Right atrium auricular region (tissue), 2 donors: Measurements from ENCODE around the gene FLNA. TPM values are rescaled to one million over a fixed set of nuclear protein-coding genes. Genes with fewer than 3 reads are reported as not detected.
"Not testable (repeated sequence)": the region's sequence is repeated elsewhere in the genome, so short reads cannot be mapped to it uniquely, and the experiment has no call there.

Experiments
- DNase-seq: peaks from one replicate; pipeline ENCODE4 v3.0.0-alpha.2; 2019; ENCODE audit warnings: low spot score
- H3K27ac ChIP-seq, 2 donors: fragments of 200-600 bp; sonication (generic); 1 replicate in 1 of 2; 2 replicates in 1 of 2; pipeline ENCODE4 v1.5.1; 2016 to 2019
- H3K27me3 ChIP-seq, 2 donors: fragments of 200-600 bp; sonication (generic); one replicate each; pipeline versions ENCODE4 v1.5.1 to v1.6.0; 2017 to 2019
- H3K36me3 ChIP-seq: fragments of 200-600 bp; sonication (generic); one replicate; pipeline ENCODE4 v1.5.1; 2016
- H3K4me1 ChIP-seq, 2 donors: fragments of 200-600 bp; sonication (generic); one replicate each; pipeline versions ENCODE4 v1.5.1 to v1.6.0; 2017 to 2019
- H3K4me3 ChIP-seq, 2 donors: fragments of 200-600 bp; sonication (generic); 1 replicate in 1 of 2; 2 replicates in 1 of 2; pipeline ENCODE4 v1.5.1; 2017 to 2019; ENCODE audit warnings: mild to moderate bottlenecking in 1 of 2, moderate library complexity in 1 of 2
- H3K9me3 ChIP-seq, 2 donors: fragments of 200-600 bp; sonication (generic); one replicate each; pipeline ENCODE4 v1.5.1; 2019
- CTCF ChIP-seq, 2 donors: fragments of 200-600 bp; sonication (generic); IDR thresholded peaks; one replicate each; pipeline ENCODE4 v1.5.1; 2019; ENCODE audit warnings: antibody characterized with exemption in 2 of 2
- total RNA-seq, 2 donors: library from RNA; depleted of rRNA; stranded (reverse); fragments of >200 nt; gene quantifications; one replicate each; pipeline ENCODE4 v1.1.0, GENCODE V29; 2016

FLNA gene
- total RNA-seq, 2 donors from 2014 or later = 263 to 419 TPM

GRCh38 chrX:154396973-154397887 is 22.8 kb upstream of the FLNA start:
- Histone ChIP-seq H3K36me3 (peaks cover 27% of the 10 kb centered on the region), H3K4me1 (peaks cover 0 to 18% of the 10 kb centered on the region in 2 donors), H3K9me3 (no peaks in the 10 kb centered on the region), H3K27ac (peak overlapping the region; percentile 89 to 99), H3K4me3 (peak overlapping the region; percentile 46 to 59), H3K27me3 (no peaks in the 10 kb centered on the region)
- no peak for TF ChIP-seq CTCF (IDR thresholded peaks at IDR 0.05)
- peak; percentile 79 for DNase-seq

GRCh38 chrX:154396363-154396762 is 21.9 kb upstream of the FLNA start:
- peak overlapping the region in 1 of 2 donors; percentile 99 for H3K27ac ChIP-seq
- DNase-seq, H3K27me3 ChIP-seq, H3K4me3 ChIP-seq, H3K9me3 ChIP-seq: not testable (repeated sequence)
- peaks cover 25% of the 10 kb centered on the region for H3K36me3 ChIP-seq
- H3K4me1 ChIP-seq = peaks cover 0 to 18% of the 10 kb centered on the region in 2 donors

- DNase-seq, H3K4me1 ChIP-seq, H3K9me3 ChIP-seq, H3K27me3 ChIP-seq, H3K36me3 ChIP-seq: not testable (repeated sequence)
- Histone ChIP-seq H3K27ac (peak overlapping the region in 1 of 2 donors; percentile 43), H3K4me3 (peak overlapping the region; percentile 26)
Observed at GRCh38 chrX:154389812-154390747, 15.6 kb upstream of the FLNA start.

- H3K4me1 ChIP-seq, H3K27ac ChIP-seq, H3K27me3 ChIP-seq, DNase-seq, H3K9me3 ChIP-seq, H3K36me3 ChIP-seq, H3K4me3 ChIP-seq: not testable (repeated sequence)
Observed at GRCh38 chrX:154388649-154389048, 14.2 kb upstream of the FLNA start.

- DNase-seq = not testable (repeated sequence)
Observed at GRCh38 chrX:154388094-154388493, 13.7 kb upstream of the FLNA start.

GRCh38 chrX:154384284-154384892 is 10.0 kb upstream of the FLNA start:
- Histone ChIP-seq H3K4me1 (peaks cover 0 to 13% of the 10 kb centered on the region in 2 donors), H3K9me3 (no peaks in the 10 kb centered on the region), H3K27ac (peak overlapping the region in 1 of 2 donors; percentile 16), H3K27me3 (no peaks in the 10 kb centered on the region), H3K36me3 (no peaks in the 10 kb centered on the region), H3K4me3 (no peak overlapping the region)
- DNase-seq = no peak
- peak in 1 of 2 donors; percentile 65 for TF ChIP-seq CTCF (IDR thresholded peaks at IDR 0.05)

More at GRCh38 chrX:154388094-154388493, 13.7 kb upstream of the FLNA start:
- not testable (repeated sequence) for H3K4me3 ChIP-seq, H3K27me3 ChIP-seq, H3K4me1 ChIP-seq, H3K9me3 ChIP-seq, H3K36me3 ChIP-seq, H3K27ac ChIP-seq

- Histone ChIP-seq H3K27me3 (no peaks in the 10 kb centered on the region), H3K27ac (no peak overlapping the region), H3K9me3 (no peaks in the 10 kb centered on the region), H3K4me3 (no peak overlapping the region), H3K36me3 (no peaks in the 10 kb centered on the region), H3K4me1 (peaks cover 0 to 13% of the 10 kb centered on the region in 2 donors)
- no peak for DNase-seq
- no peak for TF ChIP-seq CTCF (IDR thresholded peaks at IDR 0.05)
Observed at GRCh38 chrX:154383359-154384283, 9.2 kb upstream of the FLNA start.
